Nephron (organoid): ENCODE results near the gene PRKAR2B.

ENCODE experiments used
- H3K27ac Mint-ChIP-seq, 3 experiments: 2 replicates each; pipeline ENCODE4 v1.8.0; 2020; ENCODE audit warnings: mixed read lengths in 3 of 3, mild to moderate bottlenecking in 2 of 3, moderate library complexity in 1 of 3
- H3K27me3 Mint-ChIP-seq: 2 replicates; pipeline ENCODE4 v1.8.0; 2021; ENCODE audit warnings: low read depth, mild to moderate bottlenecking, moderate library complexity, mixed read lengths
- H3K36me3 Mint-ChIP-seq: 2 replicates; pipeline ENCODE4 v1.8.0; 2020; ENCODE audit warnings: low read depth, mixed read lengths
- H3K4me1 Mint-ChIP-seq: 2 replicates; pipeline ENCODE4 v1.8.0; 2020; ENCODE audit warnings: mixed read lengths
- H3K4me3 Mint-ChIP-seq, 3 experiments: 2 replicates each; pipeline ENCODE4 v1.8.0; 2020; ENCODE audit warnings: mild to moderate bottlenecking in 3 of 3, mixed read lengths in 3 of 3, moderate library complexity in 2 of 3
- H3K9me3 Mint-ChIP-seq: 2 replicates; pipeline ENCODE4 v1.8.0; 2020; ENCODE audit warnings: mixed read lengths
- TF ChIP-seq, protein P1 (sequence below), 3 experiments: fragments of 200-600 bp; sonication (generic); IDR thresholded peaks; one replicate each; pipeline ENCODE4 v1.5.0; 2021; ENCODE audit warnings: antibody characterized with exemption in 3 of 3; ENCODE audit not compliant: unreplicated experiment in 3 of 3

Gene PRKAR2B

DNA sequence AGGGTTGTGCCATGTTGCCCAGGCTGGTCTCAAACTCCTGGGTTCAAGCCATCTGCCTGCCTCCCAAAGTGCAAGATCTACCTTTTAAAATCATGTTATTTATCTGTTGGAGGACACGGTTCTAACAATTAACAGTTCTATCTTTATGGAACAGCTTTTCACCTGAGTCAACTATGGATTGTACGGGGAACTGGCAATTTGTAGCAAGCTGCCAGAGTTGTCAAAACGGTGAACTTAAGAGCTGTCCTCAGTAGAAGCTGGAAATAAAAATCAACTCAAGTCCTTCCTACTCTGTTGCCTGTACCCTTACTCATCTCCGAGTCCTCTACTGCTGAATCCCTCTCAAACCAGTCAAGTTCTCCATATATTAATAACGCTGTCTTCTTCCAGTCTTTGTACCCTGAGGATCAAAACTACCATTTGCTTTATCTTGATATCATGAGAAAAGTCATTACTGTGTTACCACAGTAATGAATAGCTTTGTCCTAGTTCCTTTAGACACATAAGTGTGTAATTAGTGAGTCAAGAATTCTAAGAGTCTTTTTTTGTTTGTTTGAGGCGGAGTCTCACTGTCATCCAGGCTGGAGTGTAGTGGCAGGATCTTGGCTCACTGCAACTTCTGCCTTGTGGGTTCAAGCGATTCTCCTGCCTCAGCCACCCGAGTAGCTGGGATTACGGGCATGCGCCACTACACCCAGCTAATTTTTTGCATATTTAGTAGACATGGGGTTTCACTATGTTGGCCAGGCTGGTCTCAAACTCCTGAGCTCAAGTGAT lies 152.5 kb downstream of the PRKAR2B start:
- Mint-ChIP-seq H3K4me3 (no peak overlapping the region), H3K9me3 (no peaks in the 10 kb centered on the region), H3K27ac (no peak overlapping the region), H3K4me1 (no peaks in the 10 kb centered on the region), H3K36me3 (peaks cover 63% of the 10 kb centered on the region), H3K27me3 (no peaks in the 10 kb centered on the region)
- TF ChIP-seq, protein P1, sequence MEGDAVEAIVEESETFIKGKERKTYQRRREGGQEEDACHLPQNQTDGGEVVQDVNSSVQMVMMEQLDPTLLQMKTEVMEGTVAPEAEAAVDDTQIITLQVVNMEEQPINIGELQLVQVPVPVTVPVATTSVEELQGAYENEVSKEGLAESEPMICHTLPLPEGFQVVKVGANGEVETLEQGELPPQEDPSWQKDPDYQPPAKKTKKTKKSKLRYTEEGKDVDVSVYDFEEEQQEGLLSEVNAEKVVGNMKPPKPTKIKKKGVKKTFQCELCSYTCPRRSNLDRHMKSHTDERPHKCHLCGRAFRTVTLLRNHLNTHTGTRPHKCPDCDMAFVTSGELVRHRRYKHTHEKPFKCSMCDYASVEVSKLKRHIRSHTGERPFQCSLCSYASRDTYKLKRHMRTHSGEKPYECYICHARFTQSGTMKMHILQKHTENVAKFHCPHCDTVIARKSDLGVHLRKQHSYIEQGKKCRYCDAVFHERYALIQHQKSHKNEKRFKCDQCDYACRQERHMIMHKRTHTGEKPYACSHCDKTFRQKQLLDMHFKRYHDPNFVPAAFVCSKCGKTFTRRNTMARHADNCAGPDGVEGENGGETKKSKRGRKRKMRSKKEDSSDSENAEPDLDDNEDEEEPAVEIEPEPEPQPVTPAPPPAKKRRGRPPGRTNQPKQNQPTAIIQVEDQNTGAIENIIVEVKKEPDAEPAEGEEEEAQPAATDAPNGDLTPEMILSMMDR (IDR thresholded peaks at IDR 0.05; ENCODE audit: unreplicated experiment in 3 of 3), result no peak

GRCh38 chr7:107201795-107202450 lies 157.4 kb downstream of the PRKAR2B start:
- H3K9me3 Mint-ChIP-seq, result no peaks in the 10 kb centered on the region
- H3K27ac Mint-ChIP-seq, result no peak overlapping the region
- H3K4me1 Mint-ChIP-seq, result no peaks in the 10 kb centered on the region
- TF ChIP-seq, protein P1 (IDR thresholded peaks at IDR 0.05; ENCODE audit: unreplicated experiment in 3 of 3), result peak; percentile 36 to 45 (median 43)
- no peak overlapping the region for H3K4me3 Mint-ChIP-seq
- no peaks in the 10 kb centered on the region for H3K27me3 Mint-ChIP-seq
- peaks cover 75% of the 10 kb centered on the region for H3K36me3 Mint-ChIP-seq

DNA sequence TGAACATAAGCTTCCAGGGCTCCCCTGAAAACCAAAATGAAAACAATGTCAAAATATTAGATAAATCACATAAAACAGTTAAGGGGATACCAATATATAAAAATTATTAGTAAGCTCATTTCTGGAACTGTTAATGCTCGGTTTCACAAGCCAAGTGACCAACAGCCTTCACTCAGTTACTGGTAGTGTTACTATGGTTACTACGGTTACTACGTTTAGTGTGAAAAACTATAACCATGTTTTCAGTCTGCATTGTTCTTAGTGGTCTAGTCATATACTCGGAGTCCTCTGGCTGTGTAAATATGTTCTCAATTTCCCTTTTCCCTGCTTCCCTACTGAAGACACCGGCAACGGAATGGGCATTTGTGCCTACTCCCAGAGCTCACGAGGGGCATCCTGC lies 159.1 kb downstream of the PRKAR2B start:
- Mint-ChIP-seq H3K36me3 (peaks cover 82% of the 10 kb centered on the region), H3K27ac (no peak overlapping the region), H3K27me3 (no peaks in the 10 kb centered on the region), H3K4me3 (no peak overlapping the region), H3K9me3 (no peaks in the 10 kb centered on the region), H3K4me1 (no peaks in the 10 kb centered on the region)
- TF ChIP-seq, protein P1 (IDR thresholded peaks at IDR 0.05; ENCODE audit: unreplicated experiment in 3 of 3), result no peak

DNA sequence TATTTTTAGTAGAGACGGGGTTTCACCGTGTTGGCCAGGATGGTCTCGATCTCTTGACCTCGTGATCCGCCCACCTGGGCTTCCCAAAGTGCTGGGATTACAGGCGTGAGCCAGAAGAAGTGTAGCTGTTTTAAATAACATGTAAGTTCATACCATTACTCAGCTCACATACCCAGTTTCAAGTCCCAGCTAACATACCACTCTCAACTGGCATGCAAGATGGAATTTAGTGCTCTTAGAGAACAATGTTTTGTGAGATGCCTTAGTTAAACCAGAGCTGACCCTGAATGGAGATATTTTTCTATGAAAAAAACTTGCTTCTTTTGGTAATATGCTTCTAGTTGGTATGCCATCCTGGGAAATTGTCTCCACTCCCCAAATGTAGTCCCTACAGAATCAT lies 161.6 kb downstream of the PRKAR2B start:
- Mint-ChIP-seq H3K9me3 (no peaks in the 10 kb centered on the region), H3K4me3 (no peak overlapping the region), H3K4me1 (no peaks in the 10 kb centered on the region), H3K27ac (no peak overlapping the region), H3K36me3 (peaks cover 75% of the 10 kb centered on the region), H3K27me3 (no peaks in the 10 kb centered on the region)
- TF ChIP-seq, protein P1 (IDR thresholded peaks at IDR 0.05; ENCODE audit: unreplicated experiment in 3 of 3), result no peak

GRCh38 chr7:107206706-107207105 lies 162.2 kb downstream of the PRKAR2B start:
- H3K4me1 Mint-ChIP-seq, result no peaks in the 10 kb centered on the region
- no peaks in the 10 kb centered on the region for H3K9me3 Mint-ChIP-seq
- no peaks in the 10 kb centered on the region for H3K27me3 Mint-ChIP-seq
- H3K36me3 Mint-ChIP-seq, result peaks cover 69% of the 10 kb centered on the region
- TF ChIP-seq, protein P1 (IDR thresholded peaks at IDR 0.05; ENCODE audit: unreplicated experiment in 3 of 3), result no peak
- H3K4me3 Mint-ChIP-seq, result no peak overlapping the region
- no peak overlapping the region for H3K27ac Mint-ChIP-seq
